Upper lobe of left lung (tissue), 6 donors: ENCODE measurements around the gene ST7. TPM values are rescaled to one million over a fixed set of nuclear protein-coding genes. Genes with fewer than 3 reads are reported as not detected.
"Not testable (repeated sequence)": the region's sequence is repeated elsewhere in the genome, so short reads cannot be mapped to it uniquely, and the experiment has no call there.

Experiments used
- ATAC-seq, 2 donors: fragments of 200-7000 bp; cut with Tn5 transposase; one replicate each; pipeline ENCODE4 v1.9.1; 2022; ENCODE audit warnings: mild to moderate bottlenecking in 2 of 2, moderate library complexity in 2 of 2; ENCODE audit not compliant: low FRiP score in 2 of 2
- DNase-seq, 2 donors: peaks; one replicate each; pipeline ENCODE4 v3.0.0-alpha.2; 2019 to 2020
- H3K27ac ChIP-seq, 4 donors: fragments of 200-600 bp; sonication (generic); one replicate each; pipeline ENCODE4 v1.5.1; 2016 to 2019
- H3K27me3 ChIP-seq, 4 donors: fragments of 200-600 bp; sonication (generic); one replicate each; pipeline ENCODE4 v1.5.1; 2017 to 2019
- H3K36me3 ChIP-seq, 4 donors: fragments of 200-600 bp; sonication (generic); one replicate each; pipeline ENCODE4 v1.5.1; 2016 to 2019
- H3K4me1 ChIP-seq, 4 donors: fragments of 200-600 bp; sonication (generic); one replicate each; pipeline ENCODE4 v1.5.1; 2018 to 2019
- H3K4me3 ChIP-seq, 4 donors: fragments of 200-600 bp; sonication (generic); one replicate each; pipeline ENCODE4 v1.5.1; 2017 to 2019; ENCODE audit warnings: mild to moderate bottlenecking in 2 of 4, moderate library complexity in 1 of 4
- H3K9me3 ChIP-seq, 4 donors: fragments of 200-600 bp; sonication (generic); one replicate each; pipeline ENCODE4 v1.5.1; 2018 to 2019
- EP300 ChIP-seq, 4 donors: sonication (generic); formaldehyde crosslinking; IDR thresholded peaks; one replicate each; pipeline ENCODE4 v1.5.1; 2017; ENCODE audit warnings: antibody characterized with exemption in 4 of 4, control low read depth in 2 of 4
- POLR2A ChIP-seq, 4 donors: fragments of 450-650 bp; IDR thresholded peaks; one replicate each; pipeline ENCODE4 v1.5.1; 2016 to 2017; ENCODE audit warnings: antibody characterized with exemption in 4 of 4, mild to moderate bottlenecking in 2 of 4
- POLR2AphosphoS5 ChIP-seq, 2 donors: sonication (generic); formaldehyde crosslinking; IDR thresholded peaks; one replicate each; pipeline ENCODE4 v1.5.1; 2017; ENCODE audit warnings: antibody characterized with exemption in 2 of 2
- WGBS, 2 donors: methylation state at CpG; one replicate each; pipeline ENCODE4 v1.1.5; 2017 to 2018; 5-methylcytosine and 5-hydroxymethylcytosine counted together
- total RNA-seq, 6 donors: library from RNA; depleted of rRNA in 4 of 6; stranded (reverse); fragments of >200 nt in 4 of 6; gene quantifications; one replicate each; pipeline versions ENCODE4 v1.1.0 to v1.2.1, GENCODE V29; 2016 to 2021
- TF ChIP-seq, protein P1 (sequence below), 6 experiments: fragments of 450-650 bp in 4 of 6; fragments of 200-600 bp in 2 of 6; sonication (generic) in 2 of 6; IDR thresholded peaks; one replicate each; pipeline ENCODE4 v1.5.1; 2016 to 2019; ENCODE audit warnings: antibody characterized with exemption in 6 of 6
- donor health status: DM: no; HTN: no; CAD: no; lungs with moderate emphysema.
- donor health status: DM: no; HTN: yes; CAD: no; lungs with severe emphysema.

Gene ST7
- total RNA-seq, 6 donors from 2014 or later, result 36.0 to 135 (median 73.4) TPM

DNA sequence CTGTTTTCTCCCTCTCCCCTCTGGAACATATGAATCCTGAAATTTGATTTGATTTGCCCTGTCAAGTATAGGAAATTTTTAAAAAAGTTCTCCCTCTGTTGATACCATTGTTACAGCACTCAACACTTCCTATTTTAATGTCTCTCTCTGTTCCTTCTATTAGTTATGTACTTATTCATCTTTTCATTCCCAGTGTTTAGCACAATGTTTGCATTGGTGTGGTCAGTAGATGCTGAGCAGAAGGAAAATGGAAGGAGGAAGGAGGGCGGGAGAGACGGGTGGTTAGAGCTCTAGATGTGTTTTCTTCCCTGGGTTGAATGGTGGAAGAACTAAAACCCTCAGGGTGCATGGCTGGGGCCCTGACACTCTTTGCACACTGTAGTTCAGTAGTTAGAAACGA is 290.1 kb downstream of the ST7 start:
- no peak for DNase-seq
- Histone ChIP-seq H3K36me3 (no peaks in the 10 kb centered on the region), H3K9me3 (no peaks in the 10 kb centered on the region), H3K27ac (no peak overlapping the region), H3K27me3 (no peaks in the 10 kb centered on the region), H3K4me3 (no peak overlapping the region), H3K4me1 (no peaks in the 10 kb centered on the region)
- TF ChIP-seq EP300 (IDR thresholded peaks at IDR 0.05) (no peak), POLR2A (IDR thresholded peaks at IDR 0.05) (no peak), POLR2AphosphoS5 (IDR thresholded peaks at IDR 0.05) (no peak)
- TF ChIP-seq, protein P1, sequence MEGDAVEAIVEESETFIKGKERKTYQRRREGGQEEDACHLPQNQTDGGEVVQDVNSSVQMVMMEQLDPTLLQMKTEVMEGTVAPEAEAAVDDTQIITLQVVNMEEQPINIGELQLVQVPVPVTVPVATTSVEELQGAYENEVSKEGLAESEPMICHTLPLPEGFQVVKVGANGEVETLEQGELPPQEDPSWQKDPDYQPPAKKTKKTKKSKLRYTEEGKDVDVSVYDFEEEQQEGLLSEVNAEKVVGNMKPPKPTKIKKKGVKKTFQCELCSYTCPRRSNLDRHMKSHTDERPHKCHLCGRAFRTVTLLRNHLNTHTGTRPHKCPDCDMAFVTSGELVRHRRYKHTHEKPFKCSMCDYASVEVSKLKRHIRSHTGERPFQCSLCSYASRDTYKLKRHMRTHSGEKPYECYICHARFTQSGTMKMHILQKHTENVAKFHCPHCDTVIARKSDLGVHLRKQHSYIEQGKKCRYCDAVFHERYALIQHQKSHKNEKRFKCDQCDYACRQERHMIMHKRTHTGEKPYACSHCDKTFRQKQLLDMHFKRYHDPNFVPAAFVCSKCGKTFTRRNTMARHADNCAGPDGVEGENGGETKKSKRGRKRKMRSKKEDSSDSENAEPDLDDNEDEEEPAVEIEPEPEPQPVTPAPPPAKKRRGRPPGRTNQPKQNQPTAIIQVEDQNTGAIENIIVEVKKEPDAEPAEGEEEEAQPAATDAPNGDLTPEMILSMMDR (IDR thresholded peaks at IDR 0.05), result no peak
- ATAC-seq, result no peak
- 66 to 86% methylated on average over 2 to 3 of the region's 3 CpGs for WGBS, 2 donors

DNA sequence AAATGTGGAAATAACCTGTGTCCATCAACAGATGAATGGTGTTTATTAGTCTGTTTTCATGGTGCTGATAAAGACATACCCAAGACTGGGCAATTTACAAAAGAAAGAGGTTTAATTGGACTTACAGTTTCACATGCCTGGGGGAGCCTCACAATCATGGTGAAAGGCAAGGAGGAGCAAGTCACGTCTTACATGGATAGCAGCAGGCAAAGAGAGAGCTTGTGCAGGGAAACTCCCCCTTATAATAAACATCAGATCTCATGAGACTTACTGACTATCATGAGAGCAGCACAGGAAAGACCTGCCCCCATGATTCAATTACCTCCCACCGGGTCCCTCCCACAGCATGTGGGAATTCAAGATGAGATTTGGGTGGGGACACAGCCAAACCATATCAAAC is 292.4 kb downstream of the ST7 start:
- not testable (repeated sequence) for H3K27me3 ChIP-seq, H3K9me3 ChIP-seq, H3K27ac ChIP-seq, H3K4me3 ChIP-seq, H3K36me3 ChIP-seq, DNase-seq, ATAC-seq, H3K4me1 ChIP-seq
- WGBS, 2 donors, result 80 to 90% methylated on average over 2 of the region's 2 CpGs

GRCh38 chr7:117247809-117248208 is 294.5 kb downstream of the ST7 start:
- DNase-seq (no peak), ATAC-seq (no peak)
- no peaks in the 10 kb centered on the region for H3K36me3 ChIP-seq
- no peaks in the 10 kb centered on the region for H3K27me3 ChIP-seq
- 80% methylated on average over 4 of the region's 4 CpGs for WGBS, 2 donors
- no peak for TF ChIP-seq POLR2A (IDR thresholded peaks at IDR 0.05)
- no peak for TF ChIP-seq POLR2AphosphoS5 (IDR thresholded peaks at IDR 0.05)
- TF ChIP-seq, protein P1 (IDR thresholded peaks at IDR 0.05), result no peak
- no peak for TF ChIP-seq EP300 (IDR thresholded peaks at IDR 0.05)
- no peaks in the 10 kb centered on the region for H3K9me3 ChIP-seq
- H3K4me3 ChIP-seq, result no peak overlapping the region
- no peak overlapping the region for H3K27ac ChIP-seq
- H3K4me1 ChIP-seq, result no peaks in the 10 kb centered on the region

DNA sequence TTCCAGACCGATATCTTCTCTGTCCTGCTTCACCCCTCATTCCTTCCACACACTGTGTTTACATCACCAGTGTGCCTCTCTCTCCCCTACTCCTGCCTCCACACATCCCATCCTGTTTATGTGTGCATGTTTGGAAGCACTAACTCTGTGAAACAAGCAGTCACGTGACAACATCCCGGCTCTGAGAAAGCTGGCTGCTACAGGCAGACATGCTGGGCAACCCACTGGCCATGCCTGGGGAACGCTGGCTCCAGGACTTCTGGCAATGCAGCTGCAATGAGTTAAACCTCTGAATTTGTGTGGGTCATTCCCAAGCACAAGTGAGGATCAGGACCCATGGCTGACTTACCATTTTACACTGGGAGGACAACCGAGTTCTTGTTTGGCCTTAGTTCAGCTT is 295.5 kb downstream of the ST7 start:
- no peaks in the 10 kb centered on the region for H3K36me3 ChIP-seq
- ATAC-seq (no peak), DNase-seq (no peak)
- no peak overlapping the region for H3K27ac ChIP-seq
- H3K4me3 ChIP-seq, result no peak overlapping the region
- no peaks in the 10 kb centered on the region for H3K27me3 ChIP-seq
- TF ChIP-seq, protein P1 (IDR thresholded peaks at IDR 0.05), result no peak
- TF ChIP-seq EP300 (IDR thresholded peaks at IDR 0.05), result no peak
- no peak for TF ChIP-seq POLR2A (IDR thresholded peaks at IDR 0.05)
- no peak for TF ChIP-seq POLR2AphosphoS5 (IDR thresholded peaks at IDR 0.05)
- no peaks in the 10 kb centered on the region for H3K4me1 ChIP-seq
- WGBS, 2 donors, result 57 to 60% methylated on average over 4 to 5 of the region's 5 CpGs
- no peaks in the 10 kb centered on the region for H3K9me3 ChIP-seq

GRCh38 chr7:117249696-117250095 is 296.4 kb downstream of the ST7 start:
- TF ChIP-seq EP300 (IDR thresholded peaks at IDR 0.05) (no peak), POLR2A (IDR thresholded peaks at IDR 0.05) (no peak), POLR2AphosphoS5 (IDR thresholded peaks at IDR 0.05) (no peak)
- TF ChIP-seq, protein P1 (IDR thresholded peaks at IDR 0.05), result no peak
- H3K4me3 ChIP-seq, result no peak overlapping the region
- DNase-seq, result no peak
- H3K4me1 ChIP-seq, result no peaks in the 10 kb centered on the region
- no peaks in the 10 kb centered on the region for H3K27me3 ChIP-seq
- H3K9me3 ChIP-seq, result no peaks in the 10 kb centered on the region
- 79% methylated on average over 5 of the region's 5 CpGs for WGBS, 2 donors
- H3K27ac ChIP-seq, result no peak overlapping the region
- no peaks in the 10 kb centered on the region for H3K36me3 ChIP-seq
- no peak for ATAC-seq
